ENCODE results near the gene MYOM1.
"Not testable (repeated sequence)": the region's sequence is repeated elsewhere in the genome, so short reads cannot be mapped to it uniquely, and the experiment has no call there.

The MYOM1 gene

DNA sequence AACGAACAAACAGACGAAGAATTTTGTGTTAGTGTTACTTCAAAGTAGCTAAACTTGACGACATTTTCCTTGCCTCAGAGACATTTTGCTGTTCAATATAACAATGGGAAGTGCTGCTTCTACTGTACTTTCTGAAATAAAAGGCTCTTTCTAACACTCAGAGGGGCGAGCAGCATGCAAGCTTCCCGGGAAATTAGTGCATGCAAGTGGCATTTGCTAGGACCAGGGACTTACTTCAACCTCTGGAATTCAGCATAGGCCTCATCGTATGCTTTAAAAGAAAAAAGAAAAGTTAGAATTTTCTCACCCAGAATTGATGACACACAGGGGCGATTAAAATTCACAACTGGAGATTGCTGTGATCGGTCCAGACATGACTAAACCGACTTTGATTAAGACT, 144.3 kb downstream of the MYOM1 start:
- DNase-seq, result no peak

DNA sequence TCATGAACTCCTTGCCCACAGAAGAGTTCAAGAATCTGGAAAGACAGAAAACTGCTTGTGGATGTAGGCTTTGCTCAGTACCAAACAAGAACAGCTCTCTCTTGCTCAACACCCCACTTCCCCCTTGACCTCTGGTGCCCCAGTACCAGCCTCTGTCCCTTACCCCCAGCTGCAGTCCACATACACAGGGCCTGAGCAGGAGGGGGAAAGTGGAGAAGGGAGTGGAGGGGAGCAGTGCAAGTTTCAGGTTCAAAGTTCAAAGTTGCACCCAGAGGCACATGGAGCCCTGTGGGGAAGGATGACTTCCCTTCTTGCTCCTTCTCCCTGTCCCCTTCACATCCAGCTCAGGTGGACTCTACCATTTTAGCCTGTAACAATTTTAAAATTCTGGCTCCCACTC, 145.7 kb downstream of the MYOM1 start:
- no peak for DNase-seq

DNA sequence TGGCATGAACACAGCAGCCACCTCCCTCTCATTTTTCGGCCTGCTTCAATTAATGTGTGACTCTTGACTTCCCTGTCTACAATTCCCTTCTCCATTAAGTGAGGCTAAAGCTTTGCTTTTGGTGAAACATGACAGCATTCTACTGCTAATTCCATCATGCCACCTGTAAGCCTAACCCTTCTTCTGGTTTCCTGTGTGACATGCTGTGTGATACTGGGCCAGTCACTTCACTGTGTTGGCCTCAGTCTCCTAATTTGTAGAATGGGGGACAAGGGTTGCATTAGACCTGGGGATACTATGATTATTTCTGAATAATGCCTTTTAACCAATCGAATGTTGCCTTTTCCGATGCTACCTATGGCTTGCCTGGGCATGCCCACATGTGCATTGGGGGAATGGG, 146.4 kb downstream of the MYOM1 start:
- not testable (repeated sequence) for DNase-seq

DNA sequence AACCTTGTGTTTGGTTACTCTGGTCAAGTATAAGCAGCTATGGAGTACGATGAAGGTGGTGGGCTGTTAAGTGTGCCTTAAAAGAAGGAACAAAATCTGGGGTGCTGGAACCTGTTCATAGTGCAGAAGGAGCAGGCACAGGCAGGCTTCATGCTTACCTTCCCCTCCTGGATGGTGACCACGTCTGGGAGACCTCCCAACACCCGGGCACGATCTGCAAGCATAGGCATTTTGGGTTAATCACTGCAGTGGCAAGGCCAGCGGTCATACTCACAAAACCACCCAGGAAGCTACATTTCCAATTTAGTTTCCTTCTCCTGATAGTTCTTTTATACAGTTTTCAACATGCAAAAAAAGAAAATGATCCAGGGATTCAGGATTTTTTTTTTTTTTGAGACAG, 148.1 kb downstream of the MYOM1 start:
- no peak for DNase-seq

DNA sequence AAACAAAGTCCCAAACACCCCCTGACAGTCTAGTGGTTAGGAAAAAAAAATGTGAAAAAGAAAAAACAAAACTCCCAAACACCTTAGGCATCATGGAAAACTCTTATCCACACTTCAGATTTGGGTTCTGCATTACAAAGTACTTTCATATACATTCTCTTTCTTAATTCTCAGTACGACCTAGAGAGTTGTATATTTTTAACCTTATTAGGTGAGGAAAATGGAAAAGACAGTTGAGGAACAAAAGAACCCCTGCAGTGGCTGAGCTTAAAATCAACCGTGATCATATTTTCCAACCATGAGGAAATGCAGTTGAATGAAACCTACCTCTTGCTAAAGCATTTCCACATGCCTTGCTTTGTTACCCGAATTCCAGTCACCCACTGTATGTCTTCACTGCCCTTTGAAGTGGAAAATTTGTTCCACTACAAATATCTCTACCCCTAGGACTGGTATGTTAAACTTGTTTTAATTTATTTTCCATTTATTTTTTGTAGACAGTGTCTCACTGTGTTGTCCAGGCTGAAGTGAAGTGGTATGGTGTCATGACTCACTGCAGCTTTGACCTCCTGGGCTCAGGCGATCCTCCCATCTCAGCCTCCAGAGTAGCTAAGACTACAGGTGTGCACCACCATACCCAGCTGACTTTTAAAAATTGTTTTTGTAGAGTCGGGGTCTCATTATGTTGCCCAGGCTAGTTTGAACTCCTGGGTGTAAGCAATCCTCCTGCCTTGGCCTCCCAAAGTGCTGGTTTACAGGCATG, 149.9 kb downstream of the MYOM1 start:
- no peak for DNase-seq

DNA sequence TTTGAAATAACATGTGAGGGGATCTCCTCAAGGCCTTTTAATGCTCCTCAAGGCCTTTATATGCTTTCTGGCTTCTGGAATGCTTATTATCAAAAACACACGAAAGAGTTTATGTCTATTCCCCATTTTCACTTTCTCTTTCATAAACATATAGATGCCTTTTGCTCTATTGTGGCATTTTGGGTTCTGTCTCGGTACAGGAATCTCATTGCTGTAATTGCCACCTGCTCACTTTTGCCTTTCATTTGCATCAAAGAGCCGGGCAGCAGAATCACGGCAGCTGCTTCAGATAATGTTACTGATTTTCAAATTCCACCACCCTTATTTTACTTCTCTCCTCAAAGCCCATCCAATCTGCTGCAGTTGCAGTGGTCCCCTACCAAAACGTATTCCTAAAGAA, 152.0 kb downstream of the MYOM1 start:
- no peak for DNase-seq

DNA sequence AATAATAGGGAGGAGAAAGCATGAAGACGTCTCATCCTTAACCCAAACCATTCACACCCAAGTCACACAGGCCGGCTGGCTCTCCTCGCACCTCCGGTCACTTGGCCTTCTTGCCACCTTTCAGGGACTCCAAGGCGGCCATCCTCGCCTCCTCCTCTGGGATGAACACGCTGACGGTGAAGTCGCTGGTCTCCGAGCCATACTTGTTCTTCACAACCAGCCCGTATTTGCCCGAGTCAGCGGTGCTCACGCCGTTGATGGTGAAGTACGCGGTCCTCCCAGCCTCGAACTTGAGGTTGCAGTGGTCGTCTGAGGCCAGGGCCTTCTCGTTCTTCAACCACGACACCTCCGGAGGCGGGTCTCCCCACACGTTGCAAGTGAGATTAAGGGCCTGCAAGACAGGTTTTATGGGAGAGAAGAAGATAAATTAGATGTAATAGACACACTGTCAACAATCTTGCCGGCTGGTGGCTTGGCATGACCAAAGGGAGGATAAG, 152.6 kb downstream of the MYOM1 start:
- no peak for DNase-seq

DNA sequence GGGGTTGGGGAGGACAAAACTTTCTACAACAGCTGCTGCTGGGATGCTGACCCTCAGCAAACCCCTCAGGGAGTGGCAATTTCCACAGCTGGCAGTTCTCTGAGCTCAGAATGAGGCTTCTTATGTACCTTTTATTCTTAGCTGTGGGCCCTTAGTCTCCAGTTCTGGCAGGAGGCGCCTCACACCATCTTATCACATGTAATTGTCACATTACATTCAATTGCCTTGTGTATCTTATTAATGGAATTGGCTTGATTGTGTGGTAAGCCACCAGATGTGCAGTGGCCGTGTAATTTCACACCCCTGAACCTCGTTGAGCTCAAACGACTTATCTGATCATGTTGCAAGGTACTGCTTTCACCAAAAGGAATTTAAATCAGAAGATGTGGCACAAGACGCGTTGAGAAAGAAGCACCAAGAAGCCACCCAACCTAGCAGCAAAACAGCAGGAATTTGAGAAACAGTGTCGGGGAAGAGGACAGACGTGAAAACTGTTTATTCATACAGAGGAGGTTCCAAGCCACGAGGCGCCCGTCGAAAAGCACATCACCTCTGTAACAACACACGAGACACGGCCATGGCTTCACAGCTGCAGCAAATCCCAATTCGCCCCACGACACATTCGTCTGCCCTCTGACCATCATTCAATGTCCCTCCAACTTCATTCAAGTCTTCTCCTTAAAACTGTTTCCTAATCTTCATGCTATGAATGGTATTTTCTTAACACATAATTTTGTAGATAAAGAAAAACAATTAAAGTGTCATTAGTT, 153.2 kb downstream of the MYOM1 start:
- no peak for DNase-seq

DNA sequence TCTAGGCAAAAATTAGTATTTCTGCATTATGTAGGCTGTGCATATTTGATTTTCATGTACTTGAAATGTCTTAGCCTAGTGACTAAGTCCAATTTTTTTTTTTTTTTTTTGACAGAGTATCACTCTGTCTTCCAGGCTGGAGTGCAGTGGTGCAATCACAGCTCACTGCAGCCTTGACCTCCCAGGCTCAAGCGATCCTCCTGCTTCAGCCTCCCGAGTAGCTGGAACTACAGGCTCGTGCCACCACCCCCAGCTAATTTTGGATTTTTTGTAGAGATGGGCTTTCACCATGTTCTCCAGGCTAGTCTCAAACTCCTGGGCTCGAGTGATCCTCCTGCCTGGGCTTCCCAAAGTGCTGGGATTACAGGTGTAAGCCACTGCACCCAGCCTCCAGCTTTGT, 156.0 kb downstream of the MYOM1 start:
- not testable (repeated sequence) for DNase-seq

DNA sequence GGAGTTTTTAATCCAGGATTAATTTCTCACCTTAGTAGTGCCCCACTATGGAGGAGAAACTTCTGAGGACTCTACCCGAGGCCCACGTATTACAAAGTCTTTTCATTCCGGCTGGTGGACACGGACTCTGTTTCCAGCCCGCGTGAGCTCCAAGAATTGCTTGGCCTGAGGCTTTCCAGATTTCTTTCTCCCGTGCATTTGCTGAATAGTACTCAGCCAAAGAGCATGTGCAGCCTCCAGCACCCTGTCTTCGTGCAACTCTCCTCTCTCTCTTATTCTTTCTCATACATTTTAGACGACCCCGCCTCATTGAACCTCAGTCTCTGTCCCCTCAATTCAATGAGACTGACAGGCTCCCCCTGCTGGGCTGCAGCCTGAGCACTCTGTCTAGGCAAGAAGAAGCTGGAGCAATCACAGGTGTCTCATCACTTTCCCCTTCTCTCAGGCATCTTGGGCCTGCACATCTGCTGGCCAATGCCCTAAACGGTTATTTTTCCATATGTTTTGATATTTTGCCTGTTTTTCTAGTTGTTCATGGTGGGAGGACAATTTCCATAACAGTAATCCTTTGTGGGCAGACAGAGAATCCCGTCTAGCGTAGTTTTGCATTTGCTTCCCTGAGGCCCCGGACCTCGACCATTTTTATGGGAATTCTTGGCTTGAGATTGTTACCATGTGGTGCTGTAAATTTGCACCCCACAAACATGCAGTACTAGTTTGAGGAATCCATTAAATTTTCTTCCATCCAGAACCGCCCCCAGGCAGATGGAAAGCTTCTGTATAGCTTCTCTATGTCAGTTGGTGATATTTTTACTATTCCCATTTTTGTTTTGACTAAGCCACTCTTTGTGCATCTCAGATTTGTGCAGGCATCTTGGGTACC, 156.7 kb downstream of the MYOM1 start:
- DNase-seq, result peak; percentile 84

DNA sequence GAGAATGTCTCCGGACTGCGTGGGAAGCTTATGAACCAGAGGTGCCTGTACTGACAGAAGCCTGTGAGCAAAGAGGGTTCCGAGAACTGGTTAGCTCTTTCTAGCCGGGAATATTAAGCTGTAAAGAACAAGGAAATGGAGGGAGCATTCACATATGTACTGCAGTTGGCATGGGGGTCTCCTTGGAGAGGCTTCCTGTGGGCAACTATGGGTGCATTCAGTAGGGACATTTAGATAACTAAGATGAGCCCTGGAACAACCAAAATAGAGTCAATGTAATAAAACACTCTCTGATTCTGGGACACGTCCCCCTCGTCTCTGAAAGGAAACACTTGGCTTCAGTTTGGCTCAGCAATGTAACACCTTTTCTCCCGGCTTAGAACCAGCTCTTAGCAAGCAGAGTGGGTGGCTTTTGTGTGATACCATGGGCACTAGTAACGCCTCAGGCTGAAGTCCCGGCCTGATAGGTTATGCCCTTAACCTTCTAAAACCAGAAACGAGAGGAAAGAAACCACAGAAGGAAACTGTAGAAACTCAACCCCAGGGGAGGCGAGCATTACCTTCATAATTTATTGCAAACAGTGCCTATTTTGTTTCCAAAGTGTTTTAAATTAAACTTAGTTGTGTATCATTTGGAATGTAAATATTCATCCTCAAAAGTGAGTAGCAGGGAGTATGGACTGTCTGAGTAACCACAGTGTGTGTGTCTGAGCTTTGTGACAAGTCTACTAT, 158.0 kb downstream of the MYOM1 start:
- peak; percentile 68 for DNase-seq

DNA sequence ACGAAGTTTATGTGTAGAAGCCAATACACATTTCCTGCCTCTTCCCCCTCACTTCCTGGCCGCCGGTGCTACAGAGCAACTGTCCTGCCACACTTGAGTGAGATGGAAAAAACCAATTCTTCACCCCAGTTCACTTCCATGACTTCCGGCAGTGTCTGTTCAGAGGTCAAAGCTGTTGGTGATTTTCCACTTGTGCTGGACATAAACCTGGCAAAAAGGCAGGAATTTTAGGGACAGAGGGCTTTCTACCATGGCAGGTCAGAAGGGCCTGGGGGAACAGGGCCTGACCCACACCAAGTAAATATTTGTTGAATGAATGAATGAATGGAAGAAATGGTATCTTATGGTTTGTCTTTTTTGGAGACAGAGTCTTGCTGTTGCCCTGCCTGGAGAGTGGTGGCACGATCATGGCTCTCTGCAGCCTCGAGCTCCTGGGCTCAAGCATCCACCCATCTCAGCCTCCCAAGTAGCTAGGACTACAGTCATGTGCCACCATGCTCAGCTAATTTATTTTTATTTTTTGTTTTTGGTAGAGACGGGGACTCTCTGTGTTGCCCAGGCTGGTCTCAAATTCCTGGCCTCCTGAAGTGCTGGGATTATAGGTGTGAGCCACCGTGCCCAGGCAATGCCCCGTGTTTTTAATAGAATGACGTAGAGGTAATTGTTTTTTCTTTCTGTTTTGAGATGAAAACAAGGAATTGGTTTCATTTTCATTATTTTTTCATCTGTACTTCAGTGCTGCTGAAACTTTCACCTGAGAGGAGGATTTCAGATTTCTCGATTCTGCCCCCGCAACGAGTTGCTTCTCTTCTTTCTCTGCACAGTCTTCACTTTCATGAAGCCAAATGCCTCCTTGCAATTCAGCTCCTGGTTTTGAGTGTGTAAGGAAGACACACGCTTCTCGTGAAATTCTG, 158.8 kb downstream of the MYOM1 start:
- peak; percentile 66 for DNase-seq

DNA sequence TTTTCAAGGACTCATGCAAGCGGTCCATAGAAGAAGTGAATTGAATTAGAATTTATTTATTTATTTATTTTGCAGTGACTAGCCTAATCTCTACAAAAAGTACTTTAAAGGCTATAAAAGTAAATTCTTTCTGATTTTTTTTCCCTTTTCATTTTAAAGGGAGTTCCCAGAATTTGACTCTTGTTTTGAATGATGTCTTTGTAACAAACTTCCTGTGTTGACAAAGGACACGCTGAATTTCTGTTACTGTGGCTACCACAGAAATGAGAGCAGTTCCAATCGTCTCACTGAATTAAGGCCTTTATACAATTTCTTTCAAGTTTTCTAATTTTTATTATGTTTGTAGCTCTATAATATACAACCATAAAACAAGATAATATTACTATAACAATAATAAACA, 160.5 kb downstream of the MYOM1 start:
- no peak for DNase-seq

DNA sequence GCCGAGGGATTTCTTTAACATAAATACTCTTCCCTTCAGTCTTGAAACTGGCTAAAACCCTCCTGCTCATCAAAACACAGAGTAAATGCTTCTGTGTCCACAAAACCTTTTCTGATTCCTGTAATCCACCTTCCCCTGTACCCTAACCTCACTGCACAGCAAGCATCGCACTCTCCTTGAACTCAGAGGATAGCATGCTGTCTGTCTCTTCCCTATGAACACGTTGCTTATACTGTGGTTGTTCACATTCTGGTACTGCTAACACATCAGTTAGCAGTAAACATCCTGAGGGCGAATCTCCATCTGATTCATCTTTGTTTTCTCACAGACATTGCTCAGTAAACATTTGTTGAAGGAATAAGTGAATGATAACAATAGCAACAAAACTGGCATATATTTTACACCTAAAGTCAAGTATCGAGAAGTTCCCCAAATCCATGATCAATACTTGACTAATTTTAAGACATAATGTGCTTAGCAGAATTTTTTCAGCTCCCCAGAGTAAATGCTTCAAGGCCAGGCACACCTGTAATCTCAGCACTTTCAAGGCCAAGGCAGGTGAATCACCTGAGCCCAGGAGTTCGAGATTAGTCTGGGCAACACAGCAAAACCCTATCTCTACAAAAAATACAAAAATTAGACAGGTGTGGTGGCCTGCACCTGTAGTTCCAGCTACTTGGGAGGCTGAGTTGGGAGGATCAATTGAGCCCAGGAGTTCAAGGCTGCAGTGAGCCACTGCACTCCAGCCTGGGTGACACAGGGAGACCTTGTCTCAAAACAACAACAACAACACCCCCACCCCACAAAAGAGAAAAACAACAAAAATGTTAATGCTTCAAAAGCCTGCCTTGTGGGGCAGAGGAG, 161.2 kb downstream of the MYOM1 start:
- DNase-seq, result no peak

DNA sequence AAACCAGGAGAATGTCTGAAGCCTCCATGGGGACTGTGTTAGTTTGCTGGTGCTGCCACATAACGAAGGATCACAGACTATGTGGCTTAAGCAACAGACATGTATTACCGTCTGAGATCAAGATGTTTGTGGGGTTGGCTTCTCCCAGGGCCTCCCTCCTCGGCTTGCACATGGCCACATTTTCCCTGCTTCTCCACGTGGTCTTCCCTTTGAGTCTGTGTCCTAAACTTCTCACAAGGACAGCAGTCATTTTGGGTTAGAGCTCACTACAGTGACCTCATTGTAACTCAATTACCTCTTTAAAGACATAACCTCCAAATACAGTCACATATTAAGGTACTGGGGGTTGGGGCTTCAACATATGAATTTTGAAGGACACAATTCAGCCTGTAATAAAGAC, 162.2 kb downstream of the MYOM1 start:
- no peak for DNase-seq

DNA sequence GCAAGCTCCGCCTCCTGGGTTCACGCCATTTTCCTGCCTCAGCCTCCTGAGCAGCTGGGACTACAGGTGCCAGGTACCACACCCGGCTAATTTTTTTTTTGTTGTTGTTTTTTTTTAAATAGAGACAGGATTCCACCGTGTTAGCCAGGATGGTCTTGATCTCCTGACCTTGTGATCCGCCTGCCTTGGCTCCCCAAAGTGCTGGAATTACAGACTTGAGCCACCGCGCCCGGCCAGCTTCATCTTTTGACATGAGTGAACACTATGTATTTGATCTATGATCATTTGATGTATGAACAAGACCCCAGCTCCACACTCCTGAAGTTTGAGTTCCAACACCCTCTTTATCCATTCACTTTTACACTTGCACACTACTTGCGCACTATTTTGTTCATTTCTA, 163.5 kb downstream of the MYOM1 start:
- DNase-seq, result no peak

DNA sequence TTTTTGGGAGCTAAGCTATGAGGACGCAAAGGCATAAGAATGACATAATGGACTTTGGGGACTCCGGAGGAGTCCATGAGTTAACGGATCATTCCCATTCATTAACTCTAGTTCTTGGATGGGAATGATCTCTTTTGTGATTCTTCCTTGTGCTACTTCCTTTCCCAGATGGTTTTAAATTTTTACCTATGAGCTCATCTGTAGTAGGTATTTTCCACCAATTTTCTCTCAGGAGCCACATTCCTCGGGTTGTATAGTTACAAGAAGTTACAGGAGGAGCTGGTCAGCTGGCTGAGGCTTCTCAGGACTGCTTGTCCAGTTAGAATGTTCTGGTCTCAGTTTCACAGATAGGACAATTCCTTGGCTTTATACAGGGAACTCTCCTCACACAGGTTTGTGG, 164.0 kb downstream of the MYOM1 start:
- no peak for DNase-seq

DNA sequence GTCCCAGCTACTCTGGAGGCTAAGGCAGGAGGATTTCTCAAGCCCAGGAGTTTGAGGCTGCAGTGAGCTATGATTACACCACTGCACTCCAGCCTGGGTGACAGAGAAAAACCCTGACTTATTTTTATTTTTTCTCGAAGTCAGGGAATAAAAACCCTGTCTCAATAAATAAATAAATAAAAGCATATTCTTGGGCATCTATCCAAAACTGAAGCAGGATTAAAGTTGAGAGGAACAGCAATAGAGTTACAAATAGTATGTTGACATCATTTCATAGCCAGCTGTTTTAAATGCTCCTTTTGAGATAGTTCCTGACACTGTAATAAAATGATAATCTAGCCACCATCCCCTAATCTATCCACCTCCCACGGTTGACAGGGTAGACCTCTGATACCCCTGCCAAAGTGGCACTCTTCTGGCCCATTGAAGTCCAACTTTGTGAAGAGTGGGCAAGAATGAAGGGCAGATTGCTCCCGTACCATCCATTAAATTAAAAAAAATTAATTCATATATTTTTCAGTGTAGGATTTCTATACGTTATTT, 164.5 kb downstream of the MYOM1 start:
- no peak for DNase-seq

DNA sequence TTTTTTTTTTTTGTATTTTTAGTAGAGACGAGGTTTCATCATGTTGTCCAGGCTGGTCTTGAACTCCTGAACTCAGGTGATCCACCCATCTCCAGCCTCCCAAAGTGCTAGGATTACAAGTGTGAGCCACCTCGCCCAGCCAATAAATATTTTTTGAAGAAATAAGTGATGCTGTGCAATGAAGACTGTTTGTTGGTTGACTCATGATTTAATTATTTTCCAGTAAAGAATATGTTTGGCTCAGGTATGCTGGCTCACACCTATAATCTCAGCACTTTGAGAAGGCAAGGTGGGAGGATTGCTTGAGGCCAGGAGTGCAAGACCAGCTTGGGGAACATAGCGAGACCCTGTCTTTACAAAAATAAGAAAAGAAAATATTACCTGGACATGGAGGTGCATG, 165.0 kb downstream of the MYOM1 start:
- DNase-seq, result no peak

DNA sequence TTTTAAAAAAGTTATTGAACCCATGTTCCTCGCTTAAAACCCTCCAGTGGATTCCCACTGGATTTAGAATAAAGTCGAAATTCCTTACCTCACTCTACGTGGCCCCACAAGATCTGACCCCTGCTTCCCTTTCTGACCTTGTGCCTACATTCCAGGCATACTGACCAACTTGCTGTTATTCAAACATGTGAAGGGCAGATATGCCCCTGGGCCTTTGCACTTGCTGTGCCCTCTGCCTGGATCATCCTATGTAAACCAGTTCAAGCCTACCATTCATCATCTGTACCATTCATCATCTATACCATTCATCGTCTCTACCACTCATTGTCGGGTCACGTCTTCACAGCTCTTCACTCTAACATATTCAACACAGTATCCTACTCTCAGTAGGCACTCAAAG, 165.6 kb downstream of the MYOM1 start:
- no peak for DNase-seq

All from stimulated activated CD4-positive, alpha-beta T cell treated with anti-CD3 and anti-CD28 coated beads, Interleukin-15, amount 100 ng/mL, for 24 hours (primary cell).